Activated CD8-positive, alpha-beta T cell treated with anti-CD3 and anti-CD28 coated beads for 36 hours (primary cell): ENCODE results near the gene TMEM18. TPM values are rescaled to one million over a fixed set of nuclear protein-coding genes. Genes with fewer than 3 reads are reported as not detected.

Source experiments
- ATAC-seq: fragments of 200-7000 bp; cut with Tn5 transposase; one replicate; pipeline ENCODE4 v1.10.0; 2021; ENCODE audit warnings: mild to moderate bottlenecking, moderate library complexity
- CTCF ChIA-PET: fragments of 350-600 bp; sonication (Branson Sonifier 250); formaldehyde crosslinking; loops from one replicate; lab custom pipeline; 2021; ENCODE audit warnings: antibody characterized with exemption; lab: Charles Lee
- POLR2A ChIA-PET: fragments of 350-600 bp; sonication (Branson Sonifier 250); formaldehyde crosslinking; loops from one replicate; lab custom pipeline; 2021; ENCODE audit warnings: antibody characterized with exemption; lab: Charles Lee
- DNase-seq: peaks from one replicate; pipeline ENCODE4 v3.0.0-alpha.2; 2020
- H3K27ac Mint-ChIP-seq: one replicate; pipeline ENCODE4 v1.8.0; 2021; ENCODE audit warnings: mild to moderate bottlenecking, mixed read lengths
- H3K27me3 Mint-ChIP-seq: one replicate; pipeline ENCODE4 v1.8.0; 2021; ENCODE audit warnings: mixed read lengths
- H3K36me3 Mint-ChIP-seq: one replicate; pipeline ENCODE4 v1.8.0; 2021; ENCODE audit warnings: low read depth, mixed read lengths
- H3K4me1 Mint-ChIP-seq: one replicate; pipeline ENCODE4 v1.8.0; 2021; ENCODE audit warnings: low read depth, mixed read lengths
- H3K4me3 Mint-ChIP-seq: one replicate; pipeline ENCODE4 v1.8.0; 2021; ENCODE audit warnings: mild to moderate bottlenecking, moderate library complexity, mixed read lengths
- H3K9me3 Mint-ChIP-seq: one replicate; pipeline ENCODE4 v1.8.0; 2021; ENCODE audit warnings: mixed read lengths
- CTCF ChIP-seq: fragments of 200-600 bp; IDR thresholded peaks from one replicate; pipeline ENCODE4 v1.8.0; 2022; ENCODE audit warnings: antibody characterized with exemption, mild to moderate bottlenecking
- intact Hi-C: fragments of 100-400 bp; cut with micrococcal nuclease; formaldehyde crosslinking; loops from one replicate; pipeline ENCODE4 v1.10.0; 2022
- total RNA-seq, 2 experiments: library from RNA; stranded (reverse); gene quantifications; one replicate each; pipeline ENCODE4 v1.2.3, GENCODE V29; 2021

Gene TMEM18
- total RNA-seq, 2 experiments from 2014 or later, result 34.0 to 34.6 TPM

GRCh38 chr2:674321-674985, 2.8 kb downstream of the TMEM18 start:
- TF ChIP-seq CTCF, result no peak
- Mint-ChIP-seq H3K36me3 (peaks cover 39% of the 10 kb centered on the region), H3K4me1 (peaks cover 33% of the 10 kb centered on the region), H3K9me3 (no peaks in the 10 kb centered on the region), H3K4me3 (peak overlapping the region; percentile 85), H3K27me3 (no peaks in the 10 kb centered on the region), H3K27ac (peak overlapping the region; percentile 19)
- intact Hi-C loops, result no loop called here
- ChIA-PET POLR2A (interaction anchor here (0.9 kb wide), 1 partner anchor 8 kb away, joined by 3 read pairs; no protein-coding TSS in a partner anchor), CTCF (interaction anchor here (1.4 kb wide), 1 partner anchor 12 kb away, joined by 3 read pairs; no protein-coding TSS in a partner anchor)
- ATAC-seq (no peak), DNase-seq (no peak)

- POLR2A ChIA-PET, result no interaction called here
- TF ChIP-seq CTCF, result no peak
- intact Hi-C loops, result no loop called here
- H3K27me3 Mint-ChIP-seq, result no peaks in the 10 kb centered on the region
- H3K9me3 Mint-ChIP-seq, result no peaks in the 10 kb centered on the region
- peak overlapping the region; percentile 19 for H3K27ac Mint-ChIP-seq
- peak overlapping the region; percentile 85 for H3K4me3 Mint-ChIP-seq
- peaks cover 43% of the 10 kb centered on the region for H3K36me3 Mint-ChIP-seq
- ATAC-seq, result no peak
- peaks cover 30% of the 10 kb centered on the region for H3K4me1 Mint-ChIP-seq
- CTCF ChIA-PET, result interaction anchor here (1.4 kb wide), 1 partner anchor 11 kb away, joined by 3 read pairs; no protein-coding TSS in a partner anchor
- DNase-seq, result no peak
These were observed 3.4 kb downstream of the TMEM18 start for GRCh38 chr2:673615-674320.

- DNase-seq (no peak), ATAC-seq (no peak)
- CTCF ChIA-PET, result interaction anchor here (1.4 kb wide), 1 partner anchor 10 kb away, joined by 3 read pairs; no protein-coding TSS in a partner anchor
- POLR2A ChIA-PET, result no interaction called here
- Mint-ChIP-seq H3K4me1 (peaks cover 32% of the 10 kb centered on the region), H3K36me3 (peaks cover 51% of the 10 kb centered on the region), H3K27ac (peak overlapping the region; percentile 46), H3K9me3 (no peaks in the 10 kb centered on the region), H3K27me3 (no peaks in the 10 kb centered on the region), H3K4me3 (no peak overlapping the region)
- intact Hi-C loops, result no loop called here
- TF ChIP-seq CTCF, result no peak
These were observed 4.2 kb downstream of the TMEM18 start for GRCh38 chr2:673016-673415.

GRCh38 chr2:672606-672905, 4.7 kb downstream of the TMEM18 start:
- POLR2A ChIA-PET, result no interaction called here
- Mint-ChIP-seq H3K27me3 (no peaks in the 10 kb centered on the region), H3K27ac (no peak overlapping the region), H3K4me1 (peaks cover 37% of the 10 kb centered on the region), H3K9me3 (no peaks in the 10 kb centered on the region), H3K36me3 (peaks cover 56% of the 10 kb centered on the region), H3K4me3 (no peak overlapping the region)
- CTCF ChIA-PET, result no interaction called here
- ATAC-seq (no peak), DNase-seq (no peak)
- no peak for TF ChIP-seq CTCF
- intact Hi-C loops, result no loop called here
